NCI-H2196 (cell line): Measurements from ENCODE around the gene DNTT.

ENCODE experiments used
- DNase-seq: peaks from one replicate; lab custom pipeline; 2025; ENCODE audit not compliant: unreplicated experiment; lab: John Stamatoyannopoulos, UW

DNTT gene

DNA sequence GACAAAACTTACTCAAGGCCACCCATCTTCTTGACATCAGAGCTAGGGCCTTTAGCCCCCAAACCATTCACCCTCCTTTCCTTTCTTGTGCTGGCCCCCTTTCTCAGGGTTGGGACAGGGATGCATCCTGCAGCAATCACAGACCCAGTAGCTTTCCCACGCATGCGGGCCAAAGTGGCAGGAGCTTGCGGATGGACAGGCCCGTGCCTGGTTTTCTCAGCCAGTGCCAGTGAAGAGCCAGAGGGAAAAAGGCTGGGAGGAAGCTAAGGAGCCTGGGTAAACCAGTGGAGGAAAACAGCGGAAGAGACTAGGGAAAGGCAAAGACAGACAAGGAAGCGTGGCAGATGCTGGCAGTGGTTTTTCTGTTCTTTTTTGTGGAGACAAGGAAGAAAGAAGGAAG is 27.8 kb upstream of the DNTT start:
- DNase-seq: no peak

DNA sequence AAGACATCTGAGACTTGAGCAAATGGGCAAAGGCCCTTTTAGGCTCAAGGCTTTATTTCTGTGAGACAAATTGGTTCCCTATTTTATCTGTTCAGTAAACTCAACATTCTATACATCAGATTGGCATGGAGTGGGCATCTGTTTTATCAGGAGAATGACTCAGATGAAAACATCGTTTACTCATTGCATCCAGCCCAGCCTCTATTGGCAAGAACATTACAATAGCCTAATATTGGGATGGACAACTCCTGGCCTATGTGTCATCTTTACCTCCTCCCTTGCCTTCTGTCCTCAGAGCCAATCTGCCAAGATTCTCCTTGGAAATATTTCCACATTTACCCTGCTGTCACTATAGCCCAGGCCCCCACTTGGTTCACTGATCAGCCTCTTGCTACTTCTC is 27.4 kb upstream of the DNTT start:
- DNase-seq: no peak

DNA sequence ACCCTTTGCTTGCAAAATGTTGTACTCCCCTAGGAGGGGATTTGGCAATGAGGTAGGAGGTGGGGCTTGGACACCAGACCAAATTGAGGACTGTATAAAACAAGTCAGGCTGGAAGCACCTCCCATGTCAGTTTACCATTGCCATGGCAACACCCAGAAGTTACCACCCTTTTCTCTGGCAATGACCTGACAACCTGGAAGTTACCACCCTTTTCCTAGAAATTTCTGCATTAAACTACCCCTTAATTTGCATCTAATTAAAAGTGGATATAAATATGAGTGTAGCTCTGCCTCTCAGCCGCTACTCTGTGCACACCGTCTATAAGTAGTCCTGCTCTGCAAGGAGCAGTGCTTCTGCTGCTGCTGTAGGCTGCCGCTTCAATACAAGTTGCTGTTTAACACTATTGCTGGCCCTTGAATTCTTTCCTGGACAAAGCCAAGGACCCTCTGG is 25.0 kb upstream of the DNTT start:
- no peak for DNase-seq

DNA sequence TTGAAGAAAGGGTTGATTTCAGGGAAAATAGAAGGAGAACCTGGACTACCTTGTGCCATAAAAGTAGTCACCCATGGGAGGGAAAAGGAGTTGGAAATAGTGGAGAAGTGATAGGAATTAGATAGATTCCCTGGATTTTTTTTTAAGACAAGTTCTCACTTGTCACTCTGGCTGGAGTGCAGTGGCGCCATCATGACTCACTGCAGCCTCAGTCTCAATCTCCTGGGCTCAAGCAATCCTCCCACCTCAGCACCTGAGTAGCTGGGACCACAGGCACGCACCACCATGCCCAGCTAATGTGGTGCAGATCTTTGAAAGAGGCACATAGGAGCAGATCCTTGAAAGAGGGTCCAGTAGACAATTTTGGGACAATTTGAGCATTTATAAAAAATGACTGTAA is 23.4 kb upstream of the DNTT start:
- DNase-seq: no peak

DNA sequence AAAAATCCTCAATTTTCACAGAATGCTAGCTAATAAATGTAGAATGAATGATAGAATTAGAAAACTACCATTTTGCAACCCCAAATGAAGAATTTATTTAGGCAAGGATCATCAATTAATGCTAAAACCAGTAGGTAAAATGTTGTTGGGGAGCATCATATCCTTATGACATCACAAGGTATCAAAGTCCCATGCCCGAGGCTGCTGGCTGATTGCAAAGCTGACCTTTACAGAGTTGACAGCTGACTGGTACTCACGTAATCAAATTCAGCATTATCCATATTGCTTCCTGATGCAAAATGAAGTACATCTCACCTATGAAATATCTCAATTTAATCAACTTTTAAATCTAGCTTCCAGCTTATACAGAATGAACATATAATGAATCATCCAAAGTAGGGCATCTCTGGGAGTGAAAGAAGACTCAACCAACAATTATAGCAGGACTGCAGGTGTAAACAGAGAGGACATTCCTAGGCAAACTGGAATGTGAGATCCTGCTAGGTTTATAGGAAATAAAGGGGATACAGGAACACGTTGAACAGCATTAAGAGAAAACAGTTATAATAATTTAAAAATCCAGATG is 22.7 kb upstream of the DNTT start:
- DNase-seq: no peak

DNA sequence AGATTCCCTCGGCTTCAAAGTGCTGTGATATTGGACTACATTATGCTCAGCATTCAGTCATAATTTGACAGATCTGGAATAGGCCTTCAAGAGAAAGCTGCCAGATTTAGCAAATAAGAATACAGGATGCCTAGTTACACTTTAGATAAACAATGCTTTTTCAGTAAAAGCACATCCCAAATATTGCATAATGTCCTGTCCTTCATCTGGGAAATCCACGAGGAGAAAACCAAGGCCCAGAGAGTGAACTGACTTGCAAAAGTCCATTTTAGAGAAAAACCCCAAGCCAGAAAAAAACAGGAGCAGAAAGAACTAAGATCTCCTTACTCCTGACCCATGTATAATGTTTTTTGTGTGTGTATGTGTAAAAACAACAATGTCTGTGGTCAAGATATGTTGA is 20.9 kb upstream of the DNTT start:
- DNase-seq: no peak

GRCh38 chr10:96283756-96284155 is 20.5 kb upstream of the DNTT start:
- no peak for DNase-seq

DNA sequence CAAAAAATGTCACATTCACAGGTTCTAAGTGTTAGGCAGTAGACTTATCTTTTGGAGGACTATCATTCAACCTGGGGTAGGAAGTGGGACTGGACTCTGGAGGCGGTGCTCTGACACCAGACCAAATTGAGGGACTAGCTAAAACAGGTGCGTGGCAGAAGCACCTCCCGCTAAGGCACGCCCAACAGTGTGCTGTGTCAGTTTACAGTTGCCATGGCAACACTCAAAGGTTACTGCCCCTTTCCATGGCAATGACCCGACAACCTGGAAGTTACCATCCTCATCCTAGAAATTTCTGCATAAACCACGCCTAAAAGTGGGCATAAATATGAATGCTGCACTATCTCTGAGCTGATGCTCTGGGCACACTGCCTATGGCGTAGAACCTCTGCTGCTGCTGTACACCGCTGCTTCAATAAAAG is 18.9 kb upstream of the DNTT start:
- DNase-seq: no peak

GRCh38 chr10:96287392-96288105 is 16.7 kb upstream of the DNTT start:
- peak; percentile 45 for DNase-seq

DNA sequence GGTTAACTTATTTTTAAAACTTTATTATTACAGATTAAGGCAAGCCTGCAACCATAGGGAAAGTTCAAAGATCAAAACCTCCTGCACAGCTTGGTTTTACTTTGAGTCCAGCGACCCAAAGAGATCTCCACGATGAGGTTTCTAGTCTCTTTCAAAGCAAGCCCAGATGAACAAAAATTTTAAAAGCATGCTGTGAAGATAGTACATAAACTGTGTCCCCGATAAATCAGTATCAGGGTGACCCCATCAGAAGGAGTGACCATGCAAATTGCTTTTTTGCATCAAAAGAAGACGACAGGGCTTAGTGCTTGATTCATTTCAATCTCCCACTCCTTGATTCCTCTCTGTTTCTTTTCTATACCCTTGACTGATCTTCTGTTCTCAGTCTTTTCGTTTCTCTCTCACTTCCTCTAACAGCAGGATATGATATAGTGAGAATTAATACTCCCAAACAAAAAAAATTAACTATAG is 16.0 kb upstream of the DNTT start:
- no peak for DNase-seq

DNA sequence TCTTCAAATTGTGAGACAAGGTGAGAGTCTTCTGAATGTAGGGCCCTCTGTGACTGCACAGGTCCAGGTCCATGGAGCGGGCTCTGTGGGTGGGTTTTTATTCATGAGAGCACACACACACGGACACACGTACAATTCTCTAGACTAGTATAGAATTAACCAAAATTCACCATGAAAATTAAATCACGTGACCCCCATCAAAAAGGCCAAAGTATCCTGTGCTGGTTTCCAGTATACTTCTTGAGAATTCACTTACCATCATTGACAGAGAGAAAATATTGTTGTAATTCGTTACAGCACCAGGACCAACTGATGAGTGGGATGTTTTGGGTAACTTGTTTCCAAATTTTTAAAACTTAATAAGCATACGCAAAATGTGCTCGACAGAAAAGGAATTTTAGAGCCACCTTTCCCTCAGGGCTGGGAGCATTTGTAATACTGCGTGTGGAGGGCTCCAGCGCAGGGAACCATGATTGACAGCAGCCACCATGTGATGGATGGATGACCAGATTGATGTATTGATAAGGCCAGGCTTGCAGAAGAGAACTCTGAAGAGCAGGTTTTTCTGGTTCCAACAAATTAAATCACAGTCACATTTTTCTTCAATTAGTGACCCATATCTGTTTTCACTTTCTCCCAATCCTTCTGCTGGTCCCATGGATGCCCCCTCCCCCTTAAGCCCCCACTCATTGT is 14.9 kb upstream of the DNTT start:
- no peak for DNase-seq

- no peak for DNase-seq
Measured at GRCh38 chr10:96290368-96291133, 13.7 kb upstream of the DNTT start.

DNA sequence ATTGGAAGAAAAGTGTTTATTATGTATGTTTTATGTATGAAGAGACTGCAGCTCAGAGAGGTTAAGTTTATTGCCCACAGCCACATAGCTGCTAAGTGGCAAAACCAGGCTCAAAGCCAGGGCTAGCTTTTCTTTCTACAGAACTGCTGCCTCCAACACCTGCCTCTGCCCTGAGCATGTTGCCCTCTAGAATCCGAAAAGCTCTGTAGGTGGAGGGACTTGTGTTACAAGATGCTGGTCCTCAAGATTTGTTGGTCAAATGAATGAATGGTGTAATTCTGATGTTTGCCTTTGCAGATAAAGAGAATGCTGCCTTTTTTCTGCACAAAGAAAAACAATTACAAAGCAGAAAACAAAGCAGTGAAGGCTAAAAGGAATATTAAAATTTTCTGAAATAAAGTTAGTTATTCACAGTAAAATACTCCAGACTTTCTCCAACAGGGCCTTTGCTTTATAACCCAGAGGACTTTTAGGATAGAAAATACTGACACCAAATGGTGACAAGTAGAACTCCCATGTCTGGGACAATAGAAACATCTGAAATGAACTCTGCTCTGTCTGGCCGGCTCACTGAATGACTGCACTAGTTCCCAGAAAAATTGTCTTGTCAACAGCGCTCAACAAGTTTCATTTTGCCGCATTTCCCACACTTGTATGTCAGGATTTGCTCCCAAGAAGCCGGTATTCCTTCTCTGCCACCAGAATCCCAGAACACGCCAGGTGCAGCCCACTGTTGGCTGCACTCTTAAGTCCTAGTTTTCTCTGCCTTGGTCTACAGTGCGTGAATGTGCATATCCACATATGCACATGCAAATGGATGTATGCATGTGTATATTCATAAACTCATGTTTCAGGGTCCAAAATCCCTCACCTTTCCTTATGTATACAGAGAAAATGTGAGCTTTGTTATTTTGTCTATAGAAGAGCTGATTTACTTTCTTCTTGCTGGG is 11.0 kb upstream of the DNTT start:
- DNase-seq: peak; percentile 23

DNA sequence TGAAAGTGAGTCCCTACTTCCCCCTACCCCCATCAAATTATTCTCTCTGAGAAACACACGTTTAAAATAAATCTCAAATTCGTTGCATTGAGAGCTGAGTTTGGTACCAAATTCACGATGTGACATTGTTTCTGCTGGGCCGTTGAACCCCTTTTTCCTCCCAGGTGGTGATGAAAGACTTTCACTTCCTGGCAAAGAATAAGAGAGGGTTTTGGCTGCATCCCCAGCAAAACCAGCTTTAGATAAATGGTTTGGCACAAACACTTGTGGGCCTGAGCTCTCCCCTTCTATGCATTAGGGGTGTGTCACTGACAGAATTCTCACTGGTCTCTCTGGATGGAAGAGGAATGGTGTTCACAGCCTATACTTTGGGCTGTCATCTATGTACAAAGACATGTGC is 8.8 kb upstream of the DNTT start:
- DNase-seq: no peak

GRCh38 chr10:96297486-96297885 is 6.7 kb upstream of the DNTT start:
- no peak for DNase-seq

DNA sequence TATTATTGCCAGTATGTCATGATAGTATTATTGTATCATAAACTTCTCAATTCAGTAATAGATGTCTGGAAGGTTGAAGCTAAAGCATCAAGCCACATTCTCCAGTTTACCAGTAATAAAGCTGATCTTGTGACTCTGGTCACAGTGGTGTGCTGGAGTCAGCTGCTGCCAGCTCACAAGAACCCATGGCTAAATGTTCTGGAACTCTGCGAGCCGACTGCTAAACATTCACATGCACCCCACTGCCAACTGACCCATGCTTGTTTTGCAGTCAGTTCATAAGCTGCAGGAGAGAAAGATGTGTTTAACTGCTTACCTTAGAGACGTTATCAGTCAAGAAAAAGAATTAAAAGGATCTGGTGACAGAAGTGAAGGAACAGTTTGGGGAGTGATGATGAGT is 5.9 kb upstream of the DNTT start:
- no peak for DNase-seq

- peak; percentile 8 for DNase-seq
Measured at GRCh38 chr10:96299383-96299782, 4.9 kb upstream of the DNTT start.

GRCh38 chr10:96301616-96302015 is 2.6 kb upstream of the DNTT start:
- no peak for DNase-seq

DNA sequence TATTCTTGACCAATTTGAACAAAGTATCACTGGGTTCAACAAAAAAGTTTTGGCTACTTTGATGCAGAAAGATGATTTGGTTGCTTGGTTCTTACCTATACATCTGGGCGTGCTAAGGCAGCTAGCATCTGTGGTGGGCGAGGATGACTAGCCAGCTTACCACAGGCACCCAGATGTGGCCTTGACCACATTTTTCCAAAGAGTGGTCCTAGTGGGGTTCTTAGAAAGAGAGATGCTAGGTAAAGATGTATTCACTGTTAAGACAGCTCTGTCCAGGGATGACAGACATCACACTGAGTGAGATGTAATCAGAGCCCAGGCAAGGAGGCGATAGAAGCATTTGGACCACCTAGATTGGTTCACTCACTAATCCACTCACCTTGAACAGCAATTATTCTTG is 785 bp downstream of the DNTT start:
- no peak for DNase-seq

GRCh38 chr10:96306516-96306915 is 2.3 kb downstream of the DNTT start:
- peak; percentile 70 for DNase-seq
